ENCODE results near the gene MATCAP1.

Gene MATCAP1

GRCh38 chr16:67216612-67217490, 33.1 kb upstream of the MATCAP1 start:
- Histone ChIP-seq H3K36me3 (ENCODE audit: insufficient read depth, low read length) (no peaks in the 10 kb centered on the region), H3K27me3 (ENCODE audit: insufficient read depth, low read length, poor library complexity) (no peaks in the 10 kb centered on the region), H3K9me3 (ENCODE audit: insufficient read depth, low read length, severe bottlenecking) (no peaks in the 10 kb centered on the region), H3K79me2 (ENCODE audit: insufficient read depth, low read length) (no peaks in the 10 kb centered on the region), H3K4me2 (ENCODE audit: insufficient read depth, low read length) (no peak overlapping the region), H3K4me1 (ENCODE audit: insufficient read depth, low read length) (no peaks in the 10 kb centered on the region), H3K4me3 (ENCODE audit: low read depth in 1 of 2, low read length in 2 of 2) (no peak overlapping the region), H4K20me1 (ENCODE audit: insufficient read depth, low read length) (no peaks in the 10 kb centered on the region), H3K9ac (ENCODE audit: low read depth, low read length) (no peak overlapping the region), H3K27ac (ENCODE audit: low read length) (no peak overlapping the region), H2AFZ (ENCODE audit: low read depth, low read length) (no peak overlapping the region)
- ATAC-seq (ENCODE audit: insufficient read depth, low read depth) (no peak), DNase-seq (no peak)
- no peak for TF ChIP-seq EZH2 (IDR thresholded peaks at IDR 0.05; ENCODE audit: borderline replicate concordance, low read depth, low read length, severe bottlenecking)
- no peak for TF ChIP-seq CTCF (IDR thresholded peaks at IDR 0.05; ENCODE audit: borderline replicate concordance, extremely low read depth, low read length, poor library complexity, severe bottlenecking)

- Histone ChIP-seq H3K4me2 (ENCODE audit: insufficient read depth, low read length) (no peak overlapping the region), H3K36me3 (ENCODE audit: insufficient read depth, low read length) (no peaks in the 10 kb centered on the region; the same call in 1 of the 2 replicates), H3K4me1 (ENCODE audit: insufficient read depth, low read length) (no peaks in the 10 kb centered on the region), H3K4me3 (ENCODE audit: low read depth in 1 of 2, low read length in 2 of 2) (no peak overlapping the region), H3K9me3 (ENCODE audit: insufficient read depth, low read length, severe bottlenecking) (no peaks in the 10 kb centered on the region), H3K27me3 (ENCODE audit: insufficient read depth, low read length, poor library complexity) (no peaks in the 10 kb centered on the region), H3K9ac (ENCODE audit: low read depth, low read length) (no peak overlapping the region), H3K79me2 (ENCODE audit: insufficient read depth, low read length) (no peaks in the 10 kb centered on the region), H2AFZ (ENCODE audit: low read depth, low read length) (no peak overlapping the region), H3K27ac (ENCODE audit: low read length) (no peak overlapping the region), H4K20me1 (ENCODE audit: insufficient read depth, low read length) (no peaks in the 10 kb centered on the region)
- TF ChIP-seq EZH2 (IDR thresholded peaks at IDR 0.05; ENCODE audit: borderline replicate concordance, low read depth, low read length, severe bottlenecking) (no peak), CTCF (IDR thresholded peaks at IDR 0.05; ENCODE audit: borderline replicate concordance, extremely low read depth, low read length, poor library complexity, severe bottlenecking) (no peak)
- ATAC-seq (ENCODE audit: insufficient read depth, low read depth): no peak
- DNase-seq: no peak
These were observed 31.9 kb upstream of the MATCAP1 start for GRCh38 chr16:67215706-67216105.

DNA sequence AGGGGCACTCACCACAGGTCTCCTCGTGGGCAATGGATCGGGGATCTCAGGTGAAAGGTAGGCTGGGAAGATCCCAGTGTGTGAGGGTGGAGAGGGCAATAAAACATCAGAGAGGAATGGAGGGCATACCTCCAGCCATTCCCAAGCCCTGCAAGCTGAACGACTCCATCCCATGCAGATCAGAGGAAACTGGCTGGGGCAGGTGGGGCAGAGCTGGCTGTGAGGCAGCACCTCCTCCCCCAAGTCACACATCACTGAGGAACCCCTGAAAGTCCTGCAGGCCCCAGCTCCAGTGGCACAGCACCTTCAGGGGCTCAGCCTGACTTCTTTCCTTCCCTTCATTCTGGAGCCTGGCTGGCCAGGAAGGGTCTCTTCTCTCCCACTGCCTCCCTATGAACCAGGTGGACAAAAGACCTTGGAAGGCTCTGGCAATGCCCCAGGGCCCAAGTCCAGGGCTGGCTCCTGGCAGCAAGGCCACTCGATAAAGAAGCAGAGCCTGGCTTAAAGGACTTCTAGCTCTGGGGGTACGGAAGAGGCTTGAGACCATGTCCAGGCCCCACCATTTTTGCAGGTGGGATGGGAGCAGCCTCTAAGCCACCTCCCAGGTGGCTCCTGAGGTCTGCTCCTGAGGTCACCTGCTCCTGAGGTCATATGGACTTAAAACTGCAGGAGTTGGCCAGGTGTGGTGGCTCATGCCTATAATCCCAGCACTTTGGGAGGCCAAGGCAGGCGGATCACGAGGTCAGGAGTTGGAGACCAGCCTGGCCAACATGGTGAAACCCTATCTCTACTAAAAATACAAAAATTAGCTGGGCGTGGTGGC, 29.6 kb upstream of the MATCAP1 start:
- TF ChIP-seq EZH2 (IDR thresholded peaks at IDR 0.05; ENCODE audit: borderline replicate concordance, low read depth, low read length, severe bottlenecking) (no peak), CTCF (IDR thresholded peaks at IDR 0.05; ENCODE audit: borderline replicate concordance, extremely low read depth, low read length, poor library complexity, severe bottlenecking) (no peak)
- H3K9ac ChIP-seq (ENCODE audit: low read depth, low read length): no peak overlapping the region
- no peak overlapping the region for H3K27ac ChIP-seq (ENCODE audit: low read length)
- no peak overlapping the region for H3K4me3 ChIP-seq (ENCODE audit: low read depth in 1 of 2, low read length in 2 of 2)
- no peak overlapping the region for H3K4me2 ChIP-seq (ENCODE audit: insufficient read depth, low read length)
- H3K4me1 ChIP-seq (ENCODE audit: insufficient read depth, low read length): no peaks in the 10 kb centered on the region
- no peaks in the 10 kb centered on the region for H4K20me1 ChIP-seq (ENCODE audit: insufficient read depth, low read length)
- H3K79me2 ChIP-seq (ENCODE audit: insufficient read depth, low read length): no peaks in the 10 kb centered on the region
- H2AFZ ChIP-seq (ENCODE audit: low read depth, low read length): no peak overlapping the region
- no peak for DNase-seq
- no peak for ATAC-seq (ENCODE audit: insufficient read depth, low read depth)
- no peaks in the 10 kb centered on the region for H3K27me3 ChIP-seq (ENCODE audit: insufficient read depth, low read length, poor library complexity)
- H3K9me3 ChIP-seq (ENCODE audit: insufficient read depth, low read length, severe bottlenecking): no peaks in the 10 kb centered on the region
- no peaks in the 10 kb centered on the region; the same call in 1 of the 2 replicates for H3K36me3 ChIP-seq (ENCODE audit: insufficient read depth, low read length)
